Measurements from ENCODE around the gene SPTBN1.
A peak's percentile ranks its signal among the peaks of the same experiment; 100 is the strongest.
"Not testable (repeated sequence)": the region's sequence is repeated elsewhere in the genome, so short reads cannot be mapped to it uniquely, and the experiment has no call there.

Gene SPTBN1

GRCh38 chr2:54514822-54515569, 58.9 kb downstream of the SPTBN1 start:
- no peak for TF ChIP-seq ZFX (IDR thresholded peaks at IDR 0.05)
- TF ChIP-seq CTCF (conservative IDR thresholded peaks at IDR 0.05): no peak
- H3K27ac ChIP-seq: no peak overlapping the region

GRCh38 chr2:54516842-54517241, 60.7 kb downstream of the SPTBN1 start:
- no peak overlapping the region for H3K27ac ChIP-seq
- no peak for TF ChIP-seq CTCF (conservative IDR thresholded peaks at IDR 0.05)
- TF ChIP-seq ZFX (IDR thresholded peaks at IDR 0.05): no peak

GRCh38 chr2:54518016-54518415, 61.9 kb downstream of the SPTBN1 start:
- not testable (repeated sequence) for H3K27ac ChIP-seq

- no peak overlapping the region for H3K27ac ChIP-seq
- no peak for TF ChIP-seq ZFX (IDR thresholded peaks at IDR 0.05)
- TF ChIP-seq CTCF (conservative IDR thresholded peaks at IDR 0.05): no peak
These were observed 62.3 kb downstream of the SPTBN1 start for GRCh38 chr2:54518430-54518829.

GRCh38 chr2:54519841-54520459, 63.8 kb downstream of the SPTBN1 start:
- no peak for TF ChIP-seq CTCF (conservative IDR thresholded peaks at IDR 0.05)
- TF ChIP-seq ZFX (IDR thresholded peaks at IDR 0.05): no peak
- no peak overlapping the region for H3K27ac ChIP-seq

GRCh38 chr2:54520687-54521086, 64.6 kb downstream of the SPTBN1 start:
- H3K27ac ChIP-seq: no peak overlapping the region
- TF ChIP-seq ZFX (IDR thresholded peaks at IDR 0.05) (no peak), CTCF (conservative IDR thresholded peaks at IDR 0.05) (no peak)

DNA sequence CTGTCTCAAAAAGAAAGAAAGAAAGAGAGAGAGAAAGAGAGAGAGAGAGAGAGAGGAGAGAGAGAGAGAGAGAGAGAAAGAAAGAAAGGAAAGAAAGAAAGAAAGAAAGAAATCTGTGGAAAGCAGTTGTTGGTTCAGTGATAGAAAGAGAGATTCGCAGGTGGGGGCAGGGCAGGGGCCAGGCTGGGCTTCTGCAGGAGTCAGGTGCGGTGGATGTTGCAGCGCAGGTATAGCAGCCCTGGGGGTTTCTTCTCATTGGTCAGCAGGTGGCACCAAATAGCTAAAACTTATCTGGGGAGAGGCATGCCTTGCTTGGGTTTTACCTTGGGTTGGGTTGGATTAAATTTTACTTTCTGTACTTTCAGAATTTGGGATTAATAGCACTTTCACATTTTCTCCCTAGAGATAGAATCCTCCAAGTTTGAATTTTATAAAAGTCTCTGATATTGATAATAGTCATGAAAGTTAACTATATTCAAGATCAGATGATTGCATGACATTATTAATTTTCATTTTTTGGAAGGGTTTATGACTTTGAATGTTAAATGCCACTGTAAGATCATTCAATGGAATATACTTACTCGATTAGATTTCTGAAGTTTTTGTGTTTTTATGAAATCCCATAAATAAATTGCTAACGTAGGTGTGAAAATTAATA, 66.6 kb downstream of the SPTBN1 start:
- TF ChIP-seq CTCF (conservative IDR thresholded peaks at IDR 0.05): peak; percentile 68
- TF ChIP-seq ZFX (IDR thresholded peaks at IDR 0.05): no peak
- no peak overlapping the region for H3K27ac ChIP-seq

Data from C4-2B (cell line).